DMS 273 (cell line): ENCODE measurements around the gene PCBD2.
A peak's percentile ranks its signal among the peaks of the same experiment; 100 is the strongest.
"Not testable (repeated sequence)": the region's sequence is repeated elsewhere in the genome, so short reads cannot be mapped to it uniquely, and the experiment has no call there.

Experiments
- DNase-seq: peaks from one replicate; lab custom pipeline; 2025; ENCODE audit not compliant: unreplicated experiment; lab: John Stamatoyannopoulos, UW

The PCBD2 gene

DNA sequence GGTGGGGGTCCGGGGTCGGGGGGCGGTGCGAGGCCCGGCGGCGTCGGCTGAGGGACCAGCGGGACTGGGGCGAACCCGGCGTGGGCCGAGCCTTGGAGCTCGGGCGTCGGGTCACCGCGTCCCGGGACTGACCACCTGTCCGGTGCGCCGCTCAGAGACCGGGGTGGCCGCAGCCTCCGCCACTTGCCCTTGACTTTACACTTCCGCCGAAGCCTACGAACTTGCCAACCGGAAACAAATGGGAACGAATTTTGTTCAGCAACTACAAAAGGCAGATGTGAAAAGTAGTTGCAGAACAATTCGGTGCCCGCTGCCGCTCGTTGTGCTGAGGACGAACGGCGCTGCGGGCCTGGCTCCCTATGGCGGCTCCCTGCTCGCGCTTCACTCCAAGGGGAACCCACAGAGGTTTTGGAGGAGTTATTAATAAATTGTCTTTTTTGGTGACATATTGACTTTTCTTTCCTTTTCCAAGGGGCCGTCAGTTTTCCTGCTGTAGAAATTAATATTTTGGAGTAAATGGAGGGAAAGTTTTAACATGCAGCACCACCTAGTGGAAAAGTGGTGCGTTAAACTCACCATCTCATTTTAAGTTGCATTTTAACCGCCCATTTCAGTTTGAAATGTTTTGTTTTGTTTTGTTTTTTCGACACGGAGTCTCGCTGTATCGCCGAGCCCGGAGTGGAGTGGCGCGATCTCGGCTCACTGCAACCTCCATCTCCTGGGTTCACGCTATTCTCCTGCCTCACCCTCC is 490 bp downstream of the PCBD2 start:
- DNase-seq, result peak; percentile 89

DNA sequence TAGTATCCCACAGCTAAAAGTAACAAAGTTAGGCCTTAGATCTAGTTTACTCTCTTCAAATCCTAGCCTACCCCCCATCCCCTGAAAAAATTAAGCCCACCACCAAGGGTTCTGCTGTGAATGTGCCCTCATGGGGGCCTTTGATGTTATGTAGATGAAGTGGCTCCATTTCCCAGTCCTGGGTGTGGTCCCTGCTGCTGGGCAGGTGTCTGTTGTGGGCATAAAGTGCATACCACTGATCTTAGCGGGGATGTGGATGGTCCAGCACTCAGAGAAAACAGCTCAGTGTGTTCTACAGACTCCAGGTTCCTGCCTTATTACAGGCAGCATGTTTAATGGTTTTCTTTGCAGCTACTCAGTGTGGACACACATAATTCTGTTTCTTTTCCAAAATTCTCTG is 1.9 kb downstream of the PCBD2 start:
- DNase-seq, result no peak

DNA sequence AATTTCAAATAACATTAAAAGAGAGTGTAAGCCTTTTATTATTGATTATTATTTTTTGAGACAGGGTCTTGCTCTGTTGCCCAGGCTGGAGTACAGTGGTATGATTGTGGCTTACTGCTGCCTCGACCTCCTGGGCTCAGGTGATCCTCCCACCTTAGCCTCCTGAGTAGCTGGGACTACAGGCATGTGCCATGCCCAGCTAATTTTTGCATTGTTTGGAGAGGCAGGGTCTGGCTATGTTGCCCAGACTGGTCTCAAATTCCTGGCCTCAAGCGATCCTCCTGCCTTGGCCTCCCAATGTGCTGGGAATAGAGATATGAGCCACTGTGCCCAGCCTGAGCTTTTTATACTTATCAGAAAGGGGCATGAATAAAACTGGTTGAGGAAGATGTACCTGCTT is 5.8 kb downstream of the PCBD2 start:
- DNase-seq, result not testable (repeated sequence)

GRCh38 chr5:134911285-134912206 is 6.6 kb downstream of the PCBD2 start:
- DNase-seq, result no peak

DNA sequence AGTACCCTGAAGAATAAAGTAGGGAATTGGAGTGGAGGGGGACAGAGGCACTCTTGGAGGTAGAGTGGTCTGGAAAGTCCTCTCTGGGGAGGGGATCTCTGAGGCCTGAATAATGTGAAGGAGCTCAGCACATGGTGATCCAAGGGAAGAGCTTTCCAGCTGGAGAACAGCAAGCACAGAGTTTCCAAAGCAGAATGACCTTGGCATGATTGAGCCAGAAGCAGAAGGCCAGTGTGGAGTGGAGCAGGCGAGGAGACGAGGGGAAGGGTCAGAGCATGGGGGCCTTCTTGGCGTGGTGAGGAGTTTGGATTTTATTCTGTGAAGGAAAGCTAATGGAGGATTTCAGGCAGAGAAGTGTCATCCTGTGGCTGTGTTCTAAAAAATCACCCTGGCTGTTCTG is 8.3 kb downstream of the PCBD2 start:
- no peak for DNase-seq

- no peak for DNase-seq
Measured at GRCh38 chr5:134913795-134914194, 8.9 kb downstream of the PCBD2 start.

DNA sequence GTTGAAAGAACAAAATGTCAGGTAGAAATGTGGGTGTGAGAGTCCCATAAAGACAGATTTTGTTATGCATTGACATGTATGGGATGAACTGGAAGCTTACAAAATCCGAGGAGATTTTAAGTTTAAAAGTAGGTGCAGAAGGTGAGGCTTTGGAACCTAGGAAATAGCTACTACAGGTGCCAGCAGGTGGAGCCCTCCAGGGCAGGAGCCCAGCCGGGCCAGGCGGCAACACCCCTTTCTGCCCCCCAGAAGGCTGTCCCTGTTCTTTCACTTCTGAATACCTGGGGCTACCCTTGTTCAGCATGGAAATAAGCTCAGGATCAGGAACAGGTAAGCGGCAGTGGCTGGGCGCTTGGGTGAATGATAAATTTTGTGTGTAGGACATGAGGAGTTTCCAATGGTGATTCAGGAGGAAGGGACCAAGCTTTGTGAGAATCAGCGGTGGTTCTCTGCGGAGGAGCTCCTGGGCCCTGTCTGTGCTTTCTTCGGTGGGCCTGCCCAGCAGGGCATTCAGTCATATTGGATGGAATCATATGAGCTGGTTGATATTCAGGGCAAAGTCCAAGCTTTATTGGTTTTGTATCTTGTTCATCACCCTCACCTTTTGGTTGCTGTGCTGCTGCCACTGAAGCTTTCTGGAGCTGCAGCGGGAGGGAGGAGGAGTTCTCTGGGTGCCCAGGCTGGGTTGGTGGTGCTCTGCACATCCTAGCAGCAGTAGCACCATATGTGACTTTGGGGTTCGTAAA is 12.3 kb downstream of the PCBD2 start:
- peak; percentile 24 for DNase-seq

DNA sequence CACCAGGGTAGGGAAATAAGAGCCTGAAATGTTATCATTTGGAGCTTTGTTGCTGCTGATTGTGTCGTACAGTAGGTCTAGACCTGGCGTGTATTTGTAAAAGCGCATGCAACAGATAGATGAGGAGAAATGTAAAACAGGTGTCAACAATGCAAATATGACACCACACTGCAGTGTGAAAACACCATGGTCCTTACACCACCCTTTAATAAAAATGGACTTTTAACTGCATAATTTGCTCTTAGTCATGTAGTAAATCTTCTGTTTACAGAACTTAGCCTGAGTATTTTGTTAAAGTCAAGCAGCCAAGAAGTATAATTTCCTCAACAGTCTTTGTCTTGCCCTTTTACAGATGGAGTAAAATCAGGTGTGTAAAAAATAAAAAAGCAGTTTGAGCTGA is 13.9 kb downstream of the PCBD2 start:
- DNase-seq, result no peak

GRCh38 chr5:134920848-134921575 is 16.1 kb downstream of the PCBD2 start:
- no peak for DNase-seq

GRCh38 chr5:134932508-134932907 is 27.6 kb downstream of the PCBD2 start:
- no peak for DNase-seq

DNA sequence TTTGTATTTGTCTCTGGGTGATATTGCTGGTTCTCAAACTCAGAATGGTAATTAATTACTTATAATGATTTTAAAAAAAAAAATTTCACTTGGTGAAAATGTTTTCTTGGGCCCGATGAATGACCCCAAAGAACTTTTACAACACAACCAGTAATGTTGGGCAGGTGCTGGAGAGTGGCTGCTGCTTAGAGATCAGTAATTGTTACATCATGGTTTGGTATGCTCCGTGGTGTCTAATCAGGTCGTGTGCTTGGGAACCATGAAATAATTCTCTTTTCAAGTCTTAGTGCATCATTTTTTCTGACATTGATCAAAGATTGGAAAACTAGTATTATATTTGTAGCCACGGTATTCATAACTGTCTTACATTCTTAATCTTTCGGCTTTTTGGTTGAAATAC is 29.3 kb downstream of the PCBD2 start:
- no peak for DNase-seq

GRCh38 chr5:134935711-134936602 is 31.0 kb downstream of the PCBD2 start:
- DNase-seq, result no peak

- DNase-seq, result no peak
Measured at GRCh38 chr5:134937526-134937925, 32.6 kb downstream of the PCBD2 start.

- no peak for DNase-seq
Measured at GRCh38 chr5:134938030-134938429, 33.1 kb downstream of the PCBD2 start.

- DNase-seq, result no peak
Measured at GRCh38 chr5:134939500-134939899, 34.6 kb downstream of the PCBD2 start.

GRCh38 chr5:134943547-134943946 is 38.6 kb downstream of the PCBD2 start:
- DNase-seq, result no peak

- no peak for DNase-seq
Measured at GRCh38 chr5:134944630-134945029, 39.7 kb downstream of the PCBD2 start.

GRCh38 chr5:134945041-134945440 is 40.1 kb downstream of the PCBD2 start:
- DNase-seq, result no peak

DNA sequence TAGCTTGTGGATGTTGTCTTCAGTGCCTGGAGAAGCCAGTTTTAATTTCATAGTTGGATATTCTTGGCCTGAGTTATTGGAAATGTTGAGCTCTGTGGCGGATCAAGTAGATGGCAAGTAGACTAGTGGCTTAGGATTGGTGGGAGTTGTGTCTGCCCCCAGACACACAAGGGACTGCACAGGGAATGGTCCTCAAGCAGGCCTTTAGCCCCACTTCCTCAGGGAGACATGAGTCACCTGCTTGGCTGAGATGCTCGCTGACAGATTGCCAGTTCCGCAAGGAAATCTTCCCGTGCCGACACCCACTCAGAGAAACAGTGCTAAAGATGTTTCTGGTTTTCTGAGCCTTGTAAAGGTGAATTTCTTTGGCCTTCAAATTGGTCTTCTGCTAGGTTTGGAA is 44.0 kb downstream of the PCBD2 start:
- no peak for DNase-seq

- no peak for DNase-seq
Measured at GRCh38 chr5:134949316-134949715, 44.4 kb downstream of the PCBD2 start.
